Esophagus squamous epithelium (tissue), 4 donors: ENCODE results near the gene PLA2G4B.

Source experiments
- POLR2A ChIP-seq, 4 donors: fragments of 450-650 bp; IDR thresholded peaks; one replicate each; pipeline ENCODE4 v1.6.1; 2017; ENCODE audit warnings: antibody characterized with exemption in 4 of 4, mild to moderate bottlenecking in 4 of 4, moderate library complexity in 3 of 4
- TF ChIP-seq, protein P1 (sequence below), 6 experiments: fragments of 450-650 bp in 4 of 6; fragments of 200-600 bp in 2 of 6; sonication (generic) in 2 of 6; IDR thresholded peaks; one replicate each; pipeline ENCODE4 v1.5.1; 2016 to 2019; ENCODE audit warnings: antibody characterized with exemption in 6 of 6, mild to moderate bottlenecking in 4 of 6, moderate library complexity in 4 of 6

DNA sequence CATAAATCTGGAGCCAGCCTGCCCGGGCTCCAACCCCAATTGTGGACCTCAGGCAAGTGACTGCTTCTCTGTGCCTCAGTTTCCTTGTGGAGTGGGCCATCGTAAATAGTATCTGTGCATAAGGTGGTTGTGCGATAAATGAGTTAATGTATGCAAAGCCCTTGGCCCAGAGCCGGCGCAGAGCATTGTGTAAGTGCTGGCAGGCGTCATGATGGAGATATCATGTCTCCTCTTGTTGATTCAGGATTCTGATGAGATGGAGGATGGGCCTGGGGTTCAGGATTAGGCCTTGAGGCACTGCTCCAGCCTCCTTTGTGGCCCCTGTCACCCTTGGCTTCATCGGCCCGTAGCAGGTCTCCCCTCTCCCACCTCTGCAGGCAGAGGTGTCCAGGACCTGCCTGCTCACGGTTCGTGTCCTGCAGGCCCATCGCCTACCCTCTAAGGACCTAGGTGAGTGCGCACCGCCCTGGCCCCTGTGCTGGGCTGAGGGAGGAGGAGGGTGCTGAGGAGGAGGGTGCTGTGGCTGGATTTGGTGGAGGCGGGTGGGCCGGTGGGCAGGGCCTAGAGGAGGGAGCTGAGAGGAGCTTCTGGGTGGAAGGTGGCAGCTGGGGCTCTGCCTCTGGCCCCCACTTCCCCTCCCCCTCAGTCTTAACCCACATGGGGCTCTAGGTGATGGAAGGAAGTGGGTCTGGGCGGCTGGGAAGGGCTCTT lies 1.3 kb downstream of the PLA2G4B start:
- TF ChIP-seq, protein P1, sequence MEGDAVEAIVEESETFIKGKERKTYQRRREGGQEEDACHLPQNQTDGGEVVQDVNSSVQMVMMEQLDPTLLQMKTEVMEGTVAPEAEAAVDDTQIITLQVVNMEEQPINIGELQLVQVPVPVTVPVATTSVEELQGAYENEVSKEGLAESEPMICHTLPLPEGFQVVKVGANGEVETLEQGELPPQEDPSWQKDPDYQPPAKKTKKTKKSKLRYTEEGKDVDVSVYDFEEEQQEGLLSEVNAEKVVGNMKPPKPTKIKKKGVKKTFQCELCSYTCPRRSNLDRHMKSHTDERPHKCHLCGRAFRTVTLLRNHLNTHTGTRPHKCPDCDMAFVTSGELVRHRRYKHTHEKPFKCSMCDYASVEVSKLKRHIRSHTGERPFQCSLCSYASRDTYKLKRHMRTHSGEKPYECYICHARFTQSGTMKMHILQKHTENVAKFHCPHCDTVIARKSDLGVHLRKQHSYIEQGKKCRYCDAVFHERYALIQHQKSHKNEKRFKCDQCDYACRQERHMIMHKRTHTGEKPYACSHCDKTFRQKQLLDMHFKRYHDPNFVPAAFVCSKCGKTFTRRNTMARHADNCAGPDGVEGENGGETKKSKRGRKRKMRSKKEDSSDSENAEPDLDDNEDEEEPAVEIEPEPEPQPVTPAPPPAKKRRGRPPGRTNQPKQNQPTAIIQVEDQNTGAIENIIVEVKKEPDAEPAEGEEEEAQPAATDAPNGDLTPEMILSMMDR (IDR thresholded peaks at IDR 0.05), result no peak
- TF ChIP-seq POLR2A (IDR thresholded peaks at IDR 0.05), result no peak
